ENCODE measurements around the gene PAQR5.

The PAQR5 gene

GRCh38 chr15:69313432-69314000 is 14.8 kb downstream of the PAQR5 start:
- TF ChIP-seq CTCF (conservative IDR thresholded peaks at IDR 0.05; ENCODE audit: low read depth) = no peak
- H3K27ac ChIP-seq = no peak overlapping the region
- ChIA-PET POLR2A (ENCODE audit: low non-redundant PET) (no interaction called here), CTCF (interaction anchor here (0.7 kb wide), 1 partner anchor 9 kb away, joined by 3 read pairs; no protein-coding TSS in a partner anchor)
- DNase-seq (ENCODE audit: low spot score) = no peak

GRCh38 chr15:69314131-69314530 is 15.4 kb downstream of the PAQR5 start:
- no peak for TF ChIP-seq CTCF (conservative IDR thresholded peaks at IDR 0.05; ENCODE audit: low read depth)
- ChIA-PET CTCF (no interaction called here), POLR2A (ENCODE audit: low non-redundant PET) (no interaction called here)
- DNase-seq (ENCODE audit: low spot score) = no peak
- H3K27ac ChIP-seq = no peak overlapping the region

GRCh38 chr15:69314736-69315135 is 16.0 kb downstream of the PAQR5 start:
- DNase-seq (ENCODE audit: low spot score) = no peak
- ChIA-PET POLR2A (ENCODE audit: low non-redundant PET) (no interaction called here), CTCF (no interaction called here)
- TF ChIP-seq CTCF (conservative IDR thresholded peaks at IDR 0.05; ENCODE audit: low read depth) = no peak
- no peak overlapping the region for H3K27ac ChIP-seq

GRCh38 chr15:69315402-69316110 is 16.8 kb downstream of the PAQR5 start:
- TF ChIP-seq CTCF (conservative IDR thresholded peaks at IDR 0.05; ENCODE audit: low read depth) = no peak
- ChIA-PET CTCF (interaction anchor here (0.7 kb wide), 1 partner anchor 405 kb away, joined by 3 read pairs; no protein-coding TSS in a partner anchor), POLR2A (ENCODE audit: low non-redundant PET) (no interaction called here)
- no peak overlapping the region for H3K27ac ChIP-seq
- DNase-seq (ENCODE audit: low spot score) = no peak

- TF ChIP-seq CTCF (conservative IDR thresholded peaks at IDR 0.05; ENCODE audit: low read depth) = no peak
- POLR2A ChIA-PET (ENCODE audit: low non-redundant PET) = no interaction called here
- H3K27ac ChIP-seq = no peak overlapping the region
- DNase-seq (ENCODE audit: low spot score) = no peak
- CTCF ChIA-PET = no interaction called here
These were observed 17.6 kb downstream of the PAQR5 start for GRCh38 chr15:69316291-69316690.

- ChIA-PET CTCF (no interaction called here), POLR2A (ENCODE audit: low non-redundant PET) (no interaction called here)
- DNase-seq (ENCODE audit: low spot score) = no peak
- no peak overlapping the region for H3K27ac ChIP-seq
- TF ChIP-seq CTCF (conservative IDR thresholded peaks at IDR 0.05; ENCODE audit: low read depth) = no peak
These were observed 18.7 kb downstream of the PAQR5 start for GRCh38 chr15:69317392-69317841.

Measured in RWPE1 (cell line).